HL-60 (cell line): ENCODE measurements around the gene ATP11B.

Source experiments
- CTCF ChIP-seq: IDR thresholded peaks from one replicate; pipeline ENCODE4 v1.5.1; 2011; ENCODE audit warnings: low read length, control low read depth, inconsistent platforms; ENCODE audit not compliant: insufficient read depth
- GABPA ChIP-seq: IDR thresholded peaks from 2 replicates; pipeline ENCODE4 v1.6.1; 2012; ENCODE audit warnings: low read depth
- POLR2AphosphoS5 ChIP-seq: IDR thresholded peaks from 2 replicates; pipeline ENCODE4 v1.6.1; 2012; ENCODE audit warnings: low read depth
- SPI1 ChIP-seq: IDR thresholded peaks from 2 replicates; pipeline ENCODE4 v1.6.1; 2012; ENCODE audit warnings: low read depth, mild to moderate bottlenecking, borderline replicate concordance
- TF ChIP-seq, protein P1 (sequence below): IDR thresholded peaks from 2 replicates; pipeline ENCODE4 v1.6.1; 2012; ENCODE audit warnings: low read depth; ENCODE audit not compliant: insufficient replicate concordance

GRCh38 chr3:182765287-182765686 lies 28.0 kb upstream of the ATP11B start:
- no peak for TF ChIP-seq CTCF
- TF ChIP-seq, protein P1, sequence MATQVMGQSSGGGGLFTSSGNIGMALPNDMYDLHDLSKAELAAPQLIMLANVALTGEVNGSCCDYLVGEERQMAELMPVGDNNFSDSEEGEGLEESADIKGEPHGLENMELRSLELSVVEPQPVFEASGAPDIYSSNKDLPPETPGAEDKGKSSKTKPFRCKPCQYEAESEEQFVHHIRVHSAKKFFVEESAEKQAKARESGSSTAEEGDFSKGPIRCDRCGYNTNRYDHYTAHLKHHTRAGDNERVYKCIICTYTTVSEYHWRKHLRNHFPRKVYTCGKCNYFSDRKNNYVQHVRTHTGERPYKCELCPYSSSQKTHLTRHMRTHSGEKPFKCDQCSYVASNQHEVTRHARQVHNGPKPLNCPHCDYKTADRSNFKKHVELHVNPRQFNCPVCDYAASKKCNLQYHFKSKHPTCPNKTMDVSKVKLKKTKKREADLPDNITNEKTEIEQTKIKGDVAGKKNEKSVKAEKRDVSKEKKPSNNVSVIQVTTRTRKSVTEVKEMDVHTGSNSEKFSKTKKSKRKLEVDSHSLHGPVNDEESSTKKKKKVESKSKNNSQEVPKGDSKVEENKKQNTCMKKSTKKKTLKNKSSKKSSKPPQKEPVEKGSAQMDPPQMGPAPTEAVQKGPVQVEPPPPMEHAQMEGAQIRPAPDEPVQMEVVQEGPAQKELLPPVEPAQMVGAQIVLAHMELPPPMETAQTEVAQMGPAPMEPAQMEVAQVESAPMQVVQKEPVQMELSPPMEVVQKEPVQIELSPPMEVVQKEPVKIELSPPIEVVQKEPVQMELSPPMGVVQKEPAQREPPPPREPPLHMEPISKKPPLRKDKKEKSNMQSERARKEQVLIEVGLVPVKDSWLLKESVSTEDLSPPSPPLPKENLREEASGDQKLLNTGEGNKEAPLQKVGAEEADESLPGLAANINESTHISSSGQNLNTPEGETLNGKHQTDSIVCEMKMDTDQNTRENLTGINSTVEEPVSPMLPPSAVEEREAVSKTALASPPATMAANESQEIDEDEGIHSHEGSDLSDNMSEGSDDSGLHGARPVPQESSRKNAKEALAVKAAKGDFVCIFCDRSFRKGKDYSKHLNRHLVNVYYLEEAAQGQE: no peak
- TF ChIP-seq POLR2AphosphoS5: no peak
- no peak for TF ChIP-seq SPI1
- no peak for TF ChIP-seq GABPA
